GDM1 (cell line): ENCODE results near the gene IFI30.
A peak's percentile ranks its signal among the peaks of the same experiment; 100 is the strongest.

Experiments used
- DNase-seq: peaks from one replicate; lab custom pipeline; 2025; lab: John Stamatoyannopoulos, UW

The IFI30 gene

GRCh38 chr19:18173572-18174288, at the start of gene IFI30:
TSS of gene IFI30 (plus strand) at chr19:18173813. CDS start at chr19:18173842, 29 bp downstream.
- DNase-seq: peak; percentile 15

- DNase-seq: no peak
These were observed 49.8 kb upstream of the IFI30 start for GRCh38 chr19:18123819-18124218.

GRCh38 chr19:18126097-18126496, 47.5 kb upstream of the IFI30 start:
- DNase-seq: no peak

- no peak for DNase-seq
These were observed 45.6 kb upstream of the IFI30 start for GRCh38 chr19:18128044-18128443.

GRCh38 chr19:18128805-18129204, 44.8 kb upstream of the IFI30 start:
- no peak for DNase-seq

GRCh38 chr19:18130523-18131242, 42.9 kb upstream of the IFI30 start:
- no peak for DNase-seq

- no peak for DNase-seq
These were observed 41.6 kb upstream of the IFI30 start for GRCh38 chr19:18131841-18132596.

GRCh38 chr19:18135712-18136584, 37.7 kb upstream of the IFI30 start:
- DNase-seq: no peak

- no peak for DNase-seq
These were observed 36.4 kb upstream of the IFI30 start for GRCh38 chr19:18137242-18137641.

GRCh38 chr19:18137657-18138339, 35.8 kb upstream of the IFI30 start:
- DNase-seq: no peak

GRCh38 chr19:18140473-18140872, 33.1 kb upstream of the IFI30 start:
- no peak for DNase-seq

- no peak for DNase-seq
These were observed 32.6 kb upstream of the IFI30 start for GRCh38 chr19:18141031-18141430.

GRCh38 chr19:18143902-18144301, 29.7 kb upstream of the IFI30 start:
- DNase-seq: no peak

- no peak for DNase-seq
These were observed 29.3 kb upstream of the IFI30 start for GRCh38 chr19:18144361-18144760.

GRCh38 chr19:18144906-18145305, 28.7 kb upstream of the IFI30 start:
- DNase-seq: no peak

GRCh38 chr19:18145391-18145999, 28.1 kb upstream of the IFI30 start:
- DNase-seq: no peak

- DNase-seq: no peak
These were observed 26.2 kb upstream of the IFI30 start for GRCh38 chr19:18147396-18147795.

- no peak for DNase-seq
These were observed 24.0 kb upstream of the IFI30 start for GRCh38 chr19:18149596-18149975.

GRCh38 chr19:18150776-18151624, 22.6 kb upstream of the IFI30 start:
- DNase-seq: no peak

- DNase-seq: peak; percentile 96
These were observed 21.2 kb upstream of the IFI30 start for GRCh38 chr19:18152442-18152816.
